Limb (tissue), 2 donors: Measurements from ENCODE around the gene RC3H1.
A peak's percentile ranks its signal among the peaks of the same experiment; 100 is the strongest.
"Not testable (repeated sequence)": the region's sequence is repeated elsewhere in the genome, so short reads cannot be mapped to it uniquely, and the experiment has no call there.

Experiments
- DNase-seq, 2 donors: peaks; one replicate each; pipeline ENCODE4 v3.0.0-alpha.2; 2016; ENCODE audit errors: extremely low spot score in 2 of 2

The RC3H1 gene

GRCh38 chr1:174022976-174023277 lies 770 bp upstream of the RC3H1 start:
- DNase-seq: no peak

- DNase-seq: no peak
These were observed 522 bp downstream of the RC3H1 start for GRCh38 chr1:174021591-174022079.

- DNase-seq: no peak
These were observed 3.6 kb downstream of the RC3H1 start for GRCh38 chr1:174018565-174018964.

GRCh38 chr1:174017231-174017970 lies 4.8 kb downstream of the RC3H1 start:
- DNase-seq: no peak

GRCh38 chr1:174013864-174014418 lies 8.2 kb downstream of the RC3H1 start:
- no peak for DNase-seq

- no peak for DNase-seq
These were observed 13.2 kb downstream of the RC3H1 start for GRCh38 chr1:174008979-174009378.

GRCh38 chr1:174008269-174008668 lies 13.9 kb downstream of the RC3H1 start:
- no peak for DNase-seq

GRCh38 chr1:174007851-174008250 lies 14.3 kb downstream of the RC3H1 start:
- DNase-seq: no peak

- peak in 1 of 2 donors; percentile 7 for DNase-seq
These were observed 17.1 kb downstream of the RC3H1 start for GRCh38 chr1:174005032-174005431.

- DNase-seq: no peak
These were observed 18.3 kb downstream of the RC3H1 start for GRCh38 chr1:174003867-174004266.

- DNase-seq: no peak
These were observed 20.6 kb downstream of the RC3H1 start for GRCh38 chr1:174001573-174001972.

GRCh38 chr1:174000371-174000770 lies 21.8 kb downstream of the RC3H1 start:
- peak in 1 of 2 donors; percentile 2 for DNase-seq

- DNase-seq: no peak
These were observed 24.4 kb downstream of the RC3H1 start for GRCh38 chr1:173997791-173998190.

GRCh38 chr1:173996995-173997394 lies 25.2 kb downstream of the RC3H1 start:
- no peak for DNase-seq

- no peak for DNase-seq
These were observed 26.7 kb downstream of the RC3H1 start for GRCh38 chr1:173995475-173995874.

GRCh38 chr1:173993948-173994347 lies 28.2 kb downstream of the RC3H1 start:
- DNase-seq: not testable (repeated sequence)

GRCh38 chr1:173988068-173988467 lies 34.1 kb downstream of the RC3H1 start:
- no peak for DNase-seq

- DNase-seq: no peak
These were observed 35.2 kb downstream of the RC3H1 start for GRCh38 chr1:173986951-173987350.

GRCh38 chr1:173970252-173970651 lies 51.9 kb downstream of the RC3H1 start:
- no peak for DNase-seq

GRCh38 chr1:173965896-173966295 lies 56.3 kb downstream of the RC3H1 start:
- DNase-seq: not testable (repeated sequence)

- no peak for DNase-seq
These were observed 58.7 kb downstream of the RC3H1 start for GRCh38 chr1:173963477-173963876.

- no peak for DNase-seq
These were observed 61.5 kb downstream of the RC3H1 start for GRCh38 chr1:173960625-173961024.

GRCh38 chr1:173954179-173954578 lies 68.0 kb downstream of the RC3H1 start:
- no peak for DNase-seq
